Measurements from ENCODE around the gene ZFHX3. TPM values are rescaled to one million over a fixed set of nuclear protein-coding genes. Genes with fewer than 3 reads are reported as not detected.

Gene ZFHX3
- total RNA-seq, 2 donors from 2014 or later = 0.50 to 0.78 TPM

- Mint-ChIP-seq H3K36me3 (no peaks in the 10 kb centered on the region), H3K4me1 (ENCODE audit: low read depth in 2 of 2) (peaks cover 0 to 2% of the 10 kb centered on the region in 2 donors), H3K27me3 (no peaks in the 10 kb centered on the region), H3K4me3 (no peak overlapping the region), H3K9me3 (no peaks in the 10 kb centered on the region), H3K27ac (no peak overlapping the region)
- ATAC-seq (no peak), DNase-seq (ENCODE audit: low spot score) (no peak)
These were observed 151.3 kb downstream of the ZFHX3 start for GRCh38 chr16:72896485-72897118.

- peaks cover 0 to 2% of the 10 kb centered on the region in 2 donors for H3K4me1 Mint-ChIP-seq (ENCODE audit: low read depth in 2 of 2)
- no peak overlapping the region for H3K4me3 Mint-ChIP-seq
- no peaks in the 10 kb centered on the region for H3K36me3 Mint-ChIP-seq
- H3K27me3 Mint-ChIP-seq = no peaks in the 10 kb centered on the region
- H3K27ac Mint-ChIP-seq = no peak overlapping the region
- no peaks in the 10 kb centered on the region for H3K9me3 Mint-ChIP-seq
- DNase-seq (ENCODE audit: low spot score) (no peak), ATAC-seq (no peak)
These were observed 152.0 kb downstream of the ZFHX3 start for GRCh38 chr16:72895951-72896350.

GRCh38 chr16:72894293-72895151 lies 153.4 kb downstream of the ZFHX3 start:
- Mint-ChIP-seq H3K27ac (no peak overlapping the region), H3K4me3 (no peak overlapping the region), H3K4me1 (ENCODE audit: low read depth in 2 of 2) (peaks cover 0 to 2% of the 10 kb centered on the region in 2 donors), H3K36me3 (no peaks in the 10 kb centered on the region), H3K9me3 (no peaks in the 10 kb centered on the region), H3K27me3 (no peaks in the 10 kb centered on the region)
- no peak for ATAC-seq
- no peak for DNase-seq (ENCODE audit: low spot score)

- H3K4me1 Mint-ChIP-seq (ENCODE audit: low read depth in 2 of 2) = peaks cover 0 to 6% of the 10 kb centered on the region in 2 donors
- H3K4me3 Mint-ChIP-seq = no peak overlapping the region
- H3K9me3 Mint-ChIP-seq = no peaks in the 10 kb centered on the region
- no peaks in the 10 kb centered on the region for H3K36me3 Mint-ChIP-seq
- no peak overlapping the region for H3K27ac Mint-ChIP-seq
- ATAC-seq (no peak), DNase-seq (ENCODE audit: low spot score) (no peak)
- H3K27me3 Mint-ChIP-seq = no peaks in the 10 kb centered on the region
These were observed 156.4 kb downstream of the ZFHX3 start for GRCh38 chr16:72891291-72892227.

- no peak for ATAC-seq
- Mint-ChIP-seq H3K4me1 (ENCODE audit: low read depth in 2 of 2) (peaks cover 0 to 6% of the 10 kb centered on the region in 2 donors), H3K27ac (no peak overlapping the region), H3K4me3 (no peak overlapping the region), H3K9me3 (no peaks in the 10 kb centered on the region), H3K27me3 (no peaks in the 10 kb centered on the region), H3K36me3 (no peaks in the 10 kb centered on the region)
- DNase-seq (ENCODE audit: low spot score) = no peak
These were observed 157.3 kb downstream of the ZFHX3 start for GRCh38 chr16:72890587-72890986.

- H3K9me3 Mint-ChIP-seq = no peaks in the 10 kb centered on the region
- H3K4me3 Mint-ChIP-seq = no peak overlapping the region
- H3K36me3 Mint-ChIP-seq = no peaks in the 10 kb centered on the region
- DNase-seq (ENCODE audit: low spot score) = no peak
- H3K27ac Mint-ChIP-seq = no peak overlapping the region
- ATAC-seq = no peak
- H3K27me3 Mint-ChIP-seq = no peaks in the 10 kb centered on the region
- peaks cover 0 to 6% of the 10 kb centered on the region in 2 donors for H3K4me1 Mint-ChIP-seq (ENCODE audit: low read depth in 2 of 2)
These were observed 158.0 kb downstream of the ZFHX3 start for GRCh38 chr16:72889616-72890582.

GRCh38 chr16:72887537-72887936 lies 160.4 kb downstream of the ZFHX3 start:
- DNase-seq (ENCODE audit: low spot score) (no peak), ATAC-seq (peak in 1 of 2 donors; percentile 25)
- peaks cover 4 to 20% of the 10 kb centered on the region in 2 donors for H3K4me1 Mint-ChIP-seq (ENCODE audit: low read depth in 2 of 2)
- H3K36me3 Mint-ChIP-seq = no peaks in the 10 kb centered on the region
- H3K9me3 Mint-ChIP-seq = no peaks in the 10 kb centered on the region
- H3K27me3 Mint-ChIP-seq = no peaks in the 10 kb centered on the region
- no peak overlapping the region for H3K4me3 Mint-ChIP-seq
- no peak overlapping the region for H3K27ac Mint-ChIP-seq

GRCh38 chr16:72886346-72886974 lies 161.5 kb downstream of the ZFHX3 start:
- Mint-ChIP-seq H3K36me3 (no peaks in the 10 kb centered on the region), H3K27me3 (no peaks in the 10 kb centered on the region), H3K27ac (no peak overlapping the region), H3K4me3 (no peak overlapping the region), H3K4me1 (ENCODE audit: low read depth in 2 of 2) (peaks cover 4 to 20% of the 10 kb centered on the region in 2 donors), H3K9me3 (no peaks in the 10 kb centered on the region)
- no peak for DNase-seq (ENCODE audit: low spot score)
- no peak for ATAC-seq

GRCh38 chr16:72884573-72884972 lies 163.4 kb downstream of the ZFHX3 start:
- peaks cover 4 to 20% of the 10 kb centered on the region in 2 donors for H3K4me1 Mint-ChIP-seq (ENCODE audit: low read depth in 2 of 2)

GRCh38 chr16:72884037-72884436 lies 163.9 kb downstream of the ZFHX3 start:
- Mint-ChIP-seq H3K4me1 (ENCODE audit: low read depth in 2 of 2) (peaks cover 4 to 20% of the 10 kb centered on the region in 2 donors), H3K9me3 (no peaks in the 10 kb centered on the region), H3K4me3 (no peak overlapping the region), H3K27me3 (no peaks in the 10 kb centered on the region), H3K36me3 (no peaks in the 10 kb centered on the region), H3K27ac (no peak overlapping the region)
- ATAC-seq (peak in 1 of 2 donors; percentile 73), DNase-seq (ENCODE audit: low spot score) (no peak)

More at GRCh38 chr16:72884573-72884972, 163.4 kb downstream of the ZFHX3 start:
- Mint-ChIP-seq H3K27ac (no peak overlapping the region), H3K4me3 (no peak overlapping the region), H3K9me3 (no peaks in the 10 kb centered on the region), H3K36me3 (no peaks in the 10 kb centered on the region), H3K27me3 (no peaks in the 10 kb centered on the region)
- ATAC-seq (no peak), DNase-seq (ENCODE audit: low spot score) (no peak)

- H3K36me3 Mint-ChIP-seq = no peaks in the 10 kb centered on the region
- DNase-seq (ENCODE audit: low spot score) (no peak), ATAC-seq (no peak)
- H3K27me3 Mint-ChIP-seq = no peaks in the 10 kb centered on the region
- no peak overlapping the region for H3K27ac Mint-ChIP-seq
- no peaks in the 10 kb centered on the region for H3K9me3 Mint-ChIP-seq
- H3K4me3 Mint-ChIP-seq = no peak overlapping the region
- H3K4me1 Mint-ChIP-seq (ENCODE audit: low read depth in 2 of 2) = peaks cover 23 to 30% of the 10 kb centered on the region in 2 donors
These were observed 168.1 kb downstream of the ZFHX3 start for GRCh38 chr16:72879846-72880245.
